Uterus (tissue), 4 donors: ENCODE measurements around the gene UBQLN2. TPM values are rescaled to one million over a fixed set of nuclear protein-coding genes. Genes with fewer than 3 reads are reported as not detected.
A peak's percentile ranks its signal among the peaks of the same experiment; 100 is the strongest.
"Not testable (repeated sequence)": the region's sequence is repeated elsewhere in the genome, so short reads cannot be mapped to it uniquely, and the experiment has no call there.

Experiments used
- DNase-seq, 2 donors: peaks; one replicate each; pipeline ENCODE4 v3.0.0-alpha.2; 2019 to 2020
- H3K27ac ChIP-seq, 2 donors: fragments of 200-600 bp; sonication (generic); 1 replicate in 1 of 2; 2 replicates in 1 of 2; pipeline ENCODE4 v1.5.1; 2016 to 2018
- H3K27me3 ChIP-seq, 2 donors: fragments of 200-600 bp; sonication (generic); one replicate each; pipeline ENCODE4 v1.5.1; 2018 to 2019; ENCODE audit warnings: control low read depth in 1 of 2
- H3K36me3 ChIP-seq, 2 donors: fragments of 200-600 bp; sonication (generic); one replicate each; pipeline ENCODE4 v1.5.1; 2019; ENCODE audit warnings: control low read depth in 1 of 2
- H3K4me1 ChIP-seq, 2 donors: fragments of 200-600 bp; sonication (generic); one replicate each; pipeline ENCODE4 v1.5.1; 2018 to 2019; ENCODE audit warnings: control low read depth in 1 of 2
- H3K4me3 ChIP-seq, 2 donors: fragments of 200-600 bp; sonication (generic); 1 replicate in 1 of 2; 2 replicates in 1 of 2; pipeline ENCODE4 v1.5.1; 2018 to 2019; ENCODE audit warnings: mild to moderate bottlenecking in 1 of 2
- H3K9me3 ChIP-seq, 2 donors: fragments of 200-600 bp; sonication (generic); one replicate each; pipeline ENCODE4 v1.5.1; 2019; ENCODE audit warnings: control low read depth in 1 of 2
- CTCF ChIP-seq, 4 experiments: fragments of 200-600 bp in 2 of 4; fragments of 450-650 bp in 2 of 4; sonication (generic) in 2 of 4; IDR thresholded peaks; one replicate each; pipeline ENCODE4 v1.5.1; 2016 to 2019; ENCODE audit warnings: antibody characterized with exemption in 4 of 4, mild to moderate bottlenecking in 2 of 4, moderate library complexity in 1 of 4
- POLR2A ChIP-seq, 2 donors: fragments of 450-650 bp; IDR thresholded peaks; one replicate each; pipeline ENCODE4 v1.6.1; 2016; ENCODE audit warnings: antibody characterized with exemption in 2 of 2, mild to moderate bottlenecking in 1 of 2, moderate library complexity in 1 of 2
- intact Hi-C: fragments of 100-400 bp; cut with DNase I; formaldehyde crosslinking; loops from one replicate; pipeline ENCODE4 v1.15.1; 2023; ENCODE audit warnings: low total_unique reads
- total RNA-seq, 4 donors: library from RNA; depleted of rRNA in 3 of 4; stranded (reverse); fragments of >200 nt in 3 of 4; gene quantifications; one replicate each; pipeline versions ENCODE4 v1.1.0 to v1.2.4, GENCODE V29; 2014 to 2023
- donor health status: DM: yes; HTN: yes; CAD: no.

The UBQLN2 gene
- total RNA-seq = 10 to 100 TPM in 3 of 4 donors, 1 to 10 TPM in 1; 6.7 to 41.6 (median 18.2) TPM

GRCh38 chrX:56563231-56564161 lies at the start of gene UBQLN2:
Gene UBQLN2, plus strand, starts transcription at chrX:56563627. Its CDS starts 247 bp downstream, at chrX:56563874.
- H3K4me1 ChIP-seq = peaks cover 0 to 3% of the 10 kb centered on the region in 2 donors
- H3K27me3 ChIP-seq = no peaks in the 10 kb centered on the region
- H3K27ac ChIP-seq = peak within 1 kb of the TSS; percentile 93 to 96
- no peaks in the 10 kb centered on the region for H3K36me3 ChIP-seq
- DNase-seq = peak; percentile 78
- intact Hi-C loops = no loop called here
- TF ChIP-seq CTCF (IDR thresholded peaks at IDR 0.05) (peak in 2 of 4 experiments; percentile 2 to 17), POLR2A (IDR thresholded peaks at IDR 0.05) (peak; percentile 57 to 74)
- H3K9me3 ChIP-seq = no peaks in the 10 kb centered on the region
- H3K4me3 ChIP-seq = peak within 1 kb of the TSS; percentile 45 to 54

GRCh38 chrX:56519642-56520041 lies 43.8 kb upstream of the UBQLN2 start:
- TF ChIP-seq POLR2A (IDR thresholded peaks at IDR 0.05) (no peak), CTCF (IDR thresholded peaks at IDR 0.05) (no peak)

GRCh38 chrX:56529482-56530007 lies 33.9 kb upstream of the UBQLN2 start:
- H3K9me3 ChIP-seq, H3K4me1 ChIP-seq, H3K27ac ChIP-seq, H3K36me3 ChIP-seq, H3K27me3 ChIP-seq, intact Hi-C loops, DNase-seq, H3K4me3 ChIP-seq: not testable (repeated sequence)

More at GRCh38 chrX:56519642-56520041, 43.8 kb upstream of the UBQLN2 start:
- intact Hi-C loops = no loop called here
- Histone ChIP-seq H3K4me1 (no peaks in the 10 kb centered on the region), H3K36me3 (no peaks in the 10 kb centered on the region), H3K9me3 (no peaks in the 10 kb centered on the region), H3K4me3 (no peak overlapping the region), H3K27me3 (peaks cover 0 to 5% of the 10 kb centered on the region in 2 donors), H3K27ac (no peak overlapping the region)
- no peak for DNase-seq

GRCh38 chrX:56530011-56530410 lies 33.4 kb upstream of the UBQLN2 start:
- intact Hi-C loops = no loop called here
- DNase-seq = no peak
- Histone ChIP-seq H3K27ac (no peak overlapping the region), H3K4me1 (no peaks in the 10 kb centered on the region), H3K27me3 (peaks cover 0 to 6% of the 10 kb centered on the region in 2 donors), H3K36me3 (no peaks in the 10 kb centered on the region), H3K9me3 (no peaks in the 10 kb centered on the region), H3K4me3 (no peak overlapping the region)
- no peak for TF ChIP-seq CTCF (IDR thresholded peaks at IDR 0.05)
- TF ChIP-seq POLR2A (IDR thresholded peaks at IDR 0.05) = no peak

GRCh38 chrX:56550667-56551066 lies 12.8 kb upstream of the UBQLN2 start:
- TF ChIP-seq CTCF (IDR thresholded peaks at IDR 0.05) (no peak), POLR2A (IDR thresholded peaks at IDR 0.05) (no peak)
- DNase-seq = no peak
- Histone ChIP-seq H3K27me3 (no peaks in the 10 kb centered on the region), H3K4me3 (no peak overlapping the region), H3K36me3 (no peaks in the 10 kb centered on the region), H3K27ac (no peak overlapping the region), H3K9me3 (no peaks in the 10 kb centered on the region), H3K4me1 (no peaks in the 10 kb centered on the region)
- intact Hi-C loops = no loop called here
